Mucosa of descending colon (tissue), 3 donors: ENCODE results near the gene TTC34. TPM values are rescaled to one million over a fixed set of nuclear protein-coding genes. Genes with fewer than 3 reads are reported as not detected.
A peak's percentile ranks its signal among the peaks of the same experiment; 100 is the strongest.

Experiments
- ATAC-seq: fragments of 200-7000 bp; cut with Tn5 transposase; one replicate; pipeline ENCODE4 v1.9.1; 2020; ENCODE audit warnings: mild to moderate bottlenecking, moderate library complexity
- DNase-seq, 3 donors: peaks; one replicate each; pipeline ENCODE4 v3.0.0-alpha.2; 2020
- H3K36me3 ChIP-seq: fragments of 200-600 bp; one replicate; pipeline ENCODE4 v1.8.0; 2021; ENCODE audit warnings: low read depth, mild to moderate bottlenecking
- H3K4me1 ChIP-seq: fragments of 200-600 bp; one replicate; pipeline ENCODE4 v1.8.0; 2021; ENCODE audit warnings: low read depth, mild to moderate bottlenecking
- H3K4me3 ChIP-seq: fragments of 200-600 bp; one replicate; pipeline ENCODE4 v1.8.0; 2021; ENCODE audit warnings: mild to moderate bottlenecking
- H3K9me3 ChIP-seq: fragments of 200-600 bp; one replicate; pipeline ENCODE4 v1.8.0; 2021; ENCODE audit warnings: mild to moderate bottlenecking
- CTCF ChIP-seq: fragments of 200-600 bp; IDR thresholded peaks from one replicate; pipeline ENCODE4 v1.8.0; 2022; ENCODE audit warnings: antibody characterized with exemption, mild to moderate bottlenecking
- intact Hi-C, 2 donors: fragments of 100-400 bp; cut with DNase I in 1 of 2; cut with micrococcal nuclease in 1 of 2; formaldehyde crosslinking; loops; one replicate each; pipeline versions ENCODE4 v1.11.0 to v1.11.1; 2022; cut with DNase I, micrococcal nuclease
- total RNA-seq, 3 donors: library from RNA; stranded (reverse); fragmentation: NEBNext Ultra II Directional in 2 of 3; extraction: Animal tissue kit (Norgen Biotek cat#: 25700) in 2 of 3; gene quantifications; one replicate each; pipeline versions ENCODE4 v1.2.1 to v1.2.4, GENCODE V29; 2021 to 2023
- donor health status: DM: no; HTN: no; CAD: no; lungs with moderate emphysema.
- donor health status: DM: no; HTN: no; CAD: no.
- donor health status: DM: no; HTN: yes; CAD: no.

Gene TTC34
- total RNA-seq, 3 donors from 2014 or later = 0.43 to 1.1 (median 0.61) TPM

- H3K4me1 ChIP-seq = no peaks in the 10 kb centered on the region
- intact Hi-C loops = no loop called here
- H3K9me3 ChIP-seq = peaks cover 10% of the 10 kb centered on the region
- ATAC-seq (no peak), DNase-seq (peak in 1 of 3 donors; percentile 21)
- no peak overlapping the region for H3K4me3 ChIP-seq
- TF ChIP-seq CTCF = no peak
- H3K36me3 ChIP-seq = no peaks in the 10 kb centered on the region
These were observed 12.9 kb downstream of the TTC34 start for GRCh38 chr1:2788506-2789163.

GRCh38 chr1:2787163-2787911 lies 14.2 kb downstream of the TTC34 start:
- Histone ChIP-seq H3K9me3 (peaks cover 2% of the 10 kb centered on the region), H3K4me1 (no peaks in the 10 kb centered on the region), H3K36me3 (no peaks in the 10 kb centered on the region), H3K4me3 (no peak overlapping the region)
- intact Hi-C loops = no loop called here
- peak in 1 of 3 donors; percentile 37 for DNase-seq
- TF ChIP-seq CTCF = no peak
- ATAC-seq = no peak

- no peaks in the 10 kb centered on the region for H3K9me3 ChIP-seq
- intact Hi-C loops = no loop called here
- no peak overlapping the region for H3K4me3 ChIP-seq
- ATAC-seq (peak; percentile 62), DNase-seq (peak; percentile 58 to 77 (median 77))
- no peaks in the 10 kb centered on the region for H3K36me3 ChIP-seq
- no peaks in the 10 kb centered on the region for H3K4me1 ChIP-seq
- peak; percentile 68 for TF ChIP-seq CTCF
These were observed 14.9 kb downstream of the TTC34 start for GRCh38 chr1:2786329-2787162.

- no peak overlapping the region for H3K4me3 ChIP-seq
- H3K9me3 ChIP-seq = peaks cover 6% of the 10 kb centered on the region
- peak in 1 of 3 donors; percentile 49 for DNase-seq
- ATAC-seq = no peak
- intact Hi-C loops = no loop called here
- H3K4me1 ChIP-seq = no peaks in the 10 kb centered on the region
- no peaks in the 10 kb centered on the region for H3K36me3 ChIP-seq
- no peak for TF ChIP-seq CTCF
These were observed 15.7 kb downstream of the TTC34 start for GRCh38 chr1:2785631-2786328.
